Epithelial cell of alveolus of lung (primary cell): ENCODE results near the gene CRIP2. TPM values are rescaled to one million over a fixed set of nuclear protein-coding genes. Genes with fewer than 3 reads are reported as not detected.

ENCODE experiments used
- total RNA-seq: library from RNA; depleted of rRNA; stranded (reverse); fragments of >200 nt; gene quantifications from 2 replicates; pipeline ENCODE4 v1.2.1, GENCODE V29; 2015

The CRIP2 gene, protein sequence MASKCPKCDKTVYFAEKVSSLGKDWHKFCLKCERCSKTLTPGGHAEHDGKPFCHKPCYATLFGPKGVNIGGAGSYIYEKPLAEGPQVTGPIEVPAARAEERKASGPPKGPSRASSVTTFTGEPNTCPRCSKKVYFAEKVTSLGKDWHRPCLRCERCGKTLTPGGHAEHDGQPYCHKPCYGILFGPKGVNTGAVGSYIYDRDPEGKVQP
- total RNA-seq: 117 and 172 TPM in 2 replicates

DNA sequence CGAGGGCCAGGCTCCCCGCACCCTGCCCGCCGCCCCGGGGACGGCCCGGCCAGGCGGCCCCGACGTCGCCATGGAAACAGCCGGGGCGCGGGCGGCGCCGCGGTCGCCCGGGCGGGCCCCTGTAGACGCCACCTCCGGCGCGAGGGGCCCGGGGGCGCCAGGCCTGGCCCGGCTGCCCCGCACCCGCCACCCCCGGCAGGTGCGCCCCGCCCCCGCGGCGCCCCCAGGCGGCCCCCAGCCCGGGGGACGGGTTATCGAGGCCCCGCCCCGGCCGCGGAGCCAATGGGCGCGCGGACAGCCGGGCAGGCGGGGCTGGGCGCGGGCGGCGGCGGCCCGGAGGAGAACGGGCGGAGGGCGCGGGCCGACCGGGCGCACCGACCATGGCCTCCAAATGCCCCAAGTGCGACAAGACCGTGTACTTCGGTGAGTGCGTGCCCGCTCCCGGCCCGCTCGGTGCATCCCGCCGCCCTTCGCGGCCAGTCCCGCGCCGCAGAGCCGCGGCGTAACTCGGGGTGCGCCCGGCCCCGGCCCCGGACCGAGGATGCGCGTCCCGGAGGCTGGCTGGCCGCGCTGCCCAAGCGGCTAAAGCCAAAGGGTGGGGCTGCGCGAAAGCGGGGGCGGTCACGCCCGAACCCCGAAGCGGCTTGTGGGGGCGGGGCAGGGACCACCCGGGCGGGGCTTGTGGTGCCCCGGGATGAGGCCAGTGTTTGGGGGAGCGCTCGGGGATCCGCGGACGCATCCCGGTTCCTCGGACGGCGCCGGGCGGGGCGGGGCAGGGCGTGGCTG, at the start of gene CRIP2:
CRIP2 (plus strand) TSS at position 339 of the 786 bp plus-strand sequence; CDS start at position 381, 42 bp downstream.

DNA sequence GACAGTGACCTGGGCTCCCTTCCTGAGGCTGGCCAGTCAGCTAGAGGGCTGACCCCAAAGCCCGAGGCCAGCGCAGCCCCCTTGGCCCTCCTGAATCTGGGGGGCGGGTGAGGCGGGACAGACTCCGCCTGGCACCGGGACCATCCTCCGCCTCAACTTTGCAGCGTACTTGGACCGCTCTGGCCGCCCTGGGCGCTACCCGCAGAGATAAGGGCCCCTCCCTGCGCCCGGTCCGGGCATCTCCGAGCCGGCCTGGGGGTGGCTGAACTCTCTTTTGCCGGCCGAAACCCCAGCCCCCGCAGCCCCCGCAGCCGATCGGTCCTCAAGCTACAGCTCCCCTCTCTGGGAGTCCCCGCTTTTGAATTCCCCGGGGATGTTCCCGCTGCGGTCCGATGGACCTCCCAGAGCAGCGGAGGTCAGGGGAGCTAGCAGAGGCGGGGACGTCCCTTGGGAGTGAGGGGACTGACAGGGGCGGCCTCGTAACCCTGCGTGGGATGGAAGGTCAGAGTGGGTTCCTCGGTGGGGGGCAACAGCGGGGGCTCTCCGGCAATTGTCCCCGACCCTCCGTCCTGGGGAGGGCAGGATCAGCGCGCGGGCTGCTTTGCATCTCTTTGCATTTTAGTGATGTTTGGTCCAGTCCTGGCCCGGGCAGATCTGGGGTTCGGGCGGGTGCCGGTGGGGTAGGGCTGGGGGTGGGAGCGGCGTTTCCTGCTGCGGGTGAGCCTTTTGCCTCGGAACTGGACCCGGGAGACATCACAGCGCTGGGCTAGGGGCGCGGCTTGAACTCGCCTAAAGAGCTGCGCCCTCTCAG, 11.7 kb downstream of the CRIP2 start, which contains the start of gene CRIP1:
CRIP1 (plus strand) TSS at position 724 of the 811 bp plus-strand sequence. CDS start 374 bp downstream, outside the sequence.

DNA sequence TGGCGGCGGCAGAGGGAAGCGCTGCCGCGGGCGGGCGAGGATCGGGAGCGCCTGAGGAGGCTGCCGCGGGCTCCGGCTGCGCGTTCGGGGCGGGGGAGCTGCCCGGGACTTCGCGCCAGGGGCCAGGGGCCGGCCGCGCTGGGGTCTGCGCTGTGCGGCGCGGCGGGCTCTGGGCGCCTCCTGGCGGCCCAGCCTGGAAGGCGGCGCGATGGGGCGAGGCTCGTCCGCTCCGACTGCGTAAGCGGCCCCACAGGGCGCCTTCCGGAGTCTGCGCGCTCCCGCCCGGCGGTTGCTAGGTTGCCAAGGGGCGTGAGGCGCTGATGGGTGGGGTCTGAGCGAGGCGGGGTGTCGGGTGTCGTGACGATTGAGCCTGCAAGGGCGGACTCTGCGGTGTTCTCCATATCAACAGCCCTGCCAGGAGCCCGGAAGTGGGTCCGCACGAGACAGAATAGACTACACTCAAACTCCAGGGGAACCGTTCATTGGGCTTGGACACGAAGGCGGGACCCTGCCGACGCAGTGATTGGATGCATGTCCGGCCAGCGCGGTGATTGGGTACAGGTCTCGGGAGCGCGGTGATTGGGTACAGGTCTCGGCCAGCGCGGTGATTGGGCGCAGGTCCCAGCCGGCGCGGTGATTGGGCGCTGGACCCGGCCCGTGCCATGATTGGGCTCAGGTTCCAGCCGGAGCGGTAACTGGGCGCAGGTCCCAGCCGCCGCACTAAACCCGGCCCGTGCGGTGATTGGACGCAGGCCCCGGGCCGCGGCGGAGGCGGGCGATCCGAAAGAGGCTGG, 16.1 kb downstream of the CRIP2 start, which contains the start of gene TEDC1:
TEDC1 (plus strand) TSS at position 675 of the 794 bp plus-strand sequence. CDS start 130 bp downstream, outside the sequence.

DNA sequence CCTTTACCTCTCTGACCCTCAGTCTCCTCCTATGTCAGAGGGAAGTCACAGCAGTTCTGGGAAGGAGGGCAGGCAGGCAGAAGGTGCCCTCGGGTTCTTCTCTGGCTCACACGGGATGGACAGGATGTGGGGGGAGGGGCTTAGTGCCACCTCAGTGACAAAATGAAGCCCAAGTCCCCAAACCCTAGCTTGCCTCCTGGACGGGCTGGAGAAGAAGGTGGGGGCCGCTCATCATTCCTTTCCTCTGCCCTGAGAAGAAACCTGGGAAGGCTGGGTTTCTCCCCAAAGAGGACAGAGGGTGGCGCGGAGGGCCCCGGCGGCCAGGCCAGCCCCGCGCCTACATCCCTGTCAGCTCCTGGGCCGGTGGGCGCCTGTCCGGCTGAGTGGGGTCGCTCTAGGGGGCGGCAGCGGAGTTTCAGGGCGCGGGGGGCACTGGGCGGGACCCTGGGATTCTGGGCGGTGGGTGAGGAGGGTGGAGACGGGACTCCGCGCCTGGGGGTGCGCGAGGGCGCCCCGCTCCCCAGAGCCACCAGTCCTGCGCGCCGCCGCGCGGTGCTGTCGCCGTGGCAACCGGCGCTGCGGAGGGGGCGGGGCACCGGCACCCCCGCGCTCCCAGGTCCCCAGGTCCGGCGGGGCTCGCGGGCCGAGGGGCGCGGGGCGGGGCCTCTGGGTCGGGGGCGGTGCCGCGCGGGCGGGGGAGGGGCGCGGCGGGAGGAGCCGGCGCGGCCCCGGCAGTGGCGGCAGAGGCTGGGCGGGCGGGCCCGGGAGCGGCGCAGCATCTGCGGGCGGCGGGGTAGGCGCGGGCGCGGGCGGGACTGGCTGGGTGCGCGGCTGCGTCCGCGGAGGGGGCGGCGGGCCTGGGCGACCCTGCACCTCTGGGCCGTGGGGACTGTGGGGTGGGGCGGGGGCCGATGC, 51.5 kb downstream of the CRIP2 start, which contains the start of gene TMEM121:
TMEM121 (plus strand) TSS at position 723 of the 915 bp plus-strand sequence. CDS start 2,252 bp downstream, outside the sequence.

Other genes starting within 250 kb of the CRIP2 start
- gene BTBD6, start 226.3 kb upstream of the CRIP2 start, total RNA-seq: 24.1 and 63.5 TPM in 2 replicates
- 21.2 and 28.7 TPM in 2 replicates for gene BRF1, start 173.8 kb upstream of the CRIP2 start, total RNA-seq
- gene PACS2, start 160.1 kb upstream of the CRIP2 start, total RNA-seq: 36.2 and 36.5 TPM in 2 replicates
- 0.13 and 1.4 TPM in 2 replicates for gene TEX22, start 76.3 kb upstream of the CRIP2 start, total RNA-seq
- gene MTA1, start 55.0 kb upstream of the CRIP2 start, total RNA-seq: 37.0 and 49.1 TPM in 2 replicates
- 9.1 and 20.7 TPM in 2 replicates for gene CRIP1, start 12.1 kb downstream of the CRIP2 start, total RNA-seq
- 8.2 and 11.6 TPM in 2 replicates for gene TEDC1, start 16.4 kb downstream of the CRIP2 start, total RNA-seq
- gene TMEM121, start 51.8 kb downstream of the CRIP2 start, total RNA-seq: 9.3 and 12.6 TPM in 2 replicates